ENCODE measurements around the gene CHST1. TPM values are rescaled to one million over a fixed set of nuclear protein-coding genes. Genes with fewer than 3 reads are reported as not detected.

The CHST1 gene
- total RNA-seq, 1 donor from 2014 or later: 59.2 TPM

DNA sequence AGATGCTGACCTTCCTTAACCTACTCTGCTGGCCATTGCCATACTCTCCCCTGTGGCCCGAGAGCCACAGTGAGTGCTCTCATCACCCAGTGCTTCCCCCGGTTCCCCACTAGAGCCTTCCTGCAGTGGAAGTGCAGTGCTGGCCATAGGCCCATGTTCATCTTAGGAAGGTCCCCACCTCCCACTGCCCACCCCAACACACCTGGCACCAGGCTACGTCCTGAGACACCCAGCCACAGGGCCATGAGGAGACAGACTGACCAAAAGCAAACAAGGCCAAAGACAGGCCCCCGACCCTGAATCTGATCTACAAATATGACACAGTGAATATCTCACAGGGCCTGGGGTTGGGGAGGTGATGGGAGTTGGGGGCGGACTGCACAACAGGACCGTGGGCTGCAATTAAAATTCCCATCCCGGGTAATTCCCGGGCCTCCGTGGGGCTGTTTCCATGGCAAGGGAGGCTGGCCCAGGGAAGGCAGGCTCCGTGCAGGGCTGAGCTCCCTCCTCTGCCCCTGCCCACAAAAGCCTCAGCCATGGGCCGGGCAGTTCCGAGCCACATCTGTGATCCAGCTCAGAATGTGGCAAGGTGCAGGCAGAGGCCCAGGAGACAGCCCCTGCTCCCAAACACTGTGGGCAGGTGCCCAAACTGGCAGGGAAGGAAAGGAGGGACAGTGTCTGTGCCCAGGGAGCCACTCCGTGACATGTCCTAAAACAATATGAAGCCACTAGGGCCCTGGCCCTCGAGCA, 5.1 kb upstream of the CHST1 start:
- TF ChIP-seq, protein P1, sequence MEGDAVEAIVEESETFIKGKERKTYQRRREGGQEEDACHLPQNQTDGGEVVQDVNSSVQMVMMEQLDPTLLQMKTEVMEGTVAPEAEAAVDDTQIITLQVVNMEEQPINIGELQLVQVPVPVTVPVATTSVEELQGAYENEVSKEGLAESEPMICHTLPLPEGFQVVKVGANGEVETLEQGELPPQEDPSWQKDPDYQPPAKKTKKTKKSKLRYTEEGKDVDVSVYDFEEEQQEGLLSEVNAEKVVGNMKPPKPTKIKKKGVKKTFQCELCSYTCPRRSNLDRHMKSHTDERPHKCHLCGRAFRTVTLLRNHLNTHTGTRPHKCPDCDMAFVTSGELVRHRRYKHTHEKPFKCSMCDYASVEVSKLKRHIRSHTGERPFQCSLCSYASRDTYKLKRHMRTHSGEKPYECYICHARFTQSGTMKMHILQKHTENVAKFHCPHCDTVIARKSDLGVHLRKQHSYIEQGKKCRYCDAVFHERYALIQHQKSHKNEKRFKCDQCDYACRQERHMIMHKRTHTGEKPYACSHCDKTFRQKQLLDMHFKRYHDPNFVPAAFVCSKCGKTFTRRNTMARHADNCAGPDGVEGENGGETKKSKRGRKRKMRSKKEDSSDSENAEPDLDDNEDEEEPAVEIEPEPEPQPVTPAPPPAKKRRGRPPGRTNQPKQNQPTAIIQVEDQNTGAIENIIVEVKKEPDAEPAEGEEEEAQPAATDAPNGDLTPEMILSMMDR (IDR thresholded peaks at IDR 0.05; ENCODE audit: partially characterized antibody, unreplicated experiment): no peak
- no peak overlapping the region for H3K27ac Mint-ChIP-seq (ENCODE audit: unreplicated experiment)
- peaks cover 15% of the 10 kb centered on the region for H3K4me1 Mint-ChIP-seq (ENCODE audit: low read depth, unreplicated experiment)
- DNase-seq: no peak
- no peaks in the 10 kb centered on the region for H3K36me3 Mint-ChIP-seq (ENCODE audit: unreplicated experiment)
- H3K9me3 Mint-ChIP-seq (ENCODE audit: unreplicated experiment): no peaks in the 10 kb centered on the region
- no peak overlapping the region for H3K4me3 Mint-ChIP-seq (ENCODE audit: unreplicated experiment)
- H3K27me3 Mint-ChIP-seq (ENCODE audit: unreplicated experiment): peaks cover 6% of the 10 kb centered on the region

DNA sequence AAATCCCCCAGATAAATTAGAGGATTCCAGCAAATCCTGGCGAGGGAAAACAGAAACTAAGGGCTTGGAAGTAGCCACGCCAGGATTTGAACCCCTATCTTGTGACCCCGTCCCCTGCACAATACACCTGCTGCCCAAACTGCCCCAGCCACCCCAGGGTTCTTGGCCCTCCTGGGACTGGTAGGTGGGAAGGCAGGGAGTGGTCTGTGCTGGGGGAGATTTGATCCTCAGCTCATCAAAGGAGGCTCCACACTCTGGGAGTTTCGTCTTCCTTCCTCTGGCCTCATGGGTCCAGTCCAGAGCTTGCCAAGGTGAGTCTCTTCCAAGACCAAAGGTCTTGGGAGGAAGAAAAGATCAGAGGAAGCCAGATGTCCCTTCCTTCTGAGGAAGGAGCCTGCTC, 4.5 kb upstream of the CHST1 start:
- no peak for DNase-seq
- H3K4me1 Mint-ChIP-seq (ENCODE audit: low read depth, unreplicated experiment): peaks cover 15% of the 10 kb centered on the region
- TF ChIP-seq, protein P1 (IDR thresholded peaks at IDR 0.05; ENCODE audit: partially characterized antibody, unreplicated experiment): no peak
- H3K4me3 Mint-ChIP-seq (ENCODE audit: unreplicated experiment): no peak overlapping the region
- peaks cover 4% of the 10 kb centered on the region for H3K27me3 Mint-ChIP-seq (ENCODE audit: unreplicated experiment)
- H3K9me3 Mint-ChIP-seq (ENCODE audit: unreplicated experiment): no peaks in the 10 kb centered on the region
- no peaks in the 10 kb centered on the region for H3K36me3 Mint-ChIP-seq (ENCODE audit: unreplicated experiment)
- H3K27ac Mint-ChIP-seq (ENCODE audit: unreplicated experiment): no peak overlapping the region

DNA sequence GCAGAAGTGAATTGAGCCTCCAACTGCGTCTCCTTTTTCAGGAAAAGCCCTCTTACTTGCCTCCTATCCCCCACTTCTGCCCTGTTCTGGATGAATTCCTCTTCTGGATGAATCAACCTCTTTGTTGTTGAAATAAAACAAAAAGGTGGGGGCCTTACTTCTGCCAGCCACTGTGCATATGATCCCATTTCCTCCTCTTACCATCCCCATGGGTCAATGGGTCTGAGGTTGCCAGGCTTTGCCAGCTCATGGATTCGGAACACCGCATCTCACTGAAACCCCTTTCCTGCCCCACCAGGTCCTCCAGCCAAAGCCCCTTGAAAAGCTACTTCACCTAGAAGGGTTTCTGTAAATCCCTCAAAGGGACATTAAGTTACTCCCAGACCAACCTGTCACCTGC, 3.7 kb upstream of the CHST1 start:
- Mint-ChIP-seq H3K4me3 (ENCODE audit: unreplicated experiment) (no peak overlapping the region), H3K36me3 (ENCODE audit: unreplicated experiment) (no peaks in the 10 kb centered on the region), H3K27me3 (ENCODE audit: unreplicated experiment) (peaks cover 4% of the 10 kb centered on the region), H3K4me1 (ENCODE audit: low read depth, unreplicated experiment) (peaks cover 15% of the 10 kb centered on the region), H3K27ac (ENCODE audit: unreplicated experiment) (no peak overlapping the region), H3K9me3 (ENCODE audit: unreplicated experiment) (no peaks in the 10 kb centered on the region)
- TF ChIP-seq, protein P1 (IDR thresholded peaks at IDR 0.05; ENCODE audit: partially characterized antibody, unreplicated experiment): no peak
- DNase-seq: no peak

DNA sequence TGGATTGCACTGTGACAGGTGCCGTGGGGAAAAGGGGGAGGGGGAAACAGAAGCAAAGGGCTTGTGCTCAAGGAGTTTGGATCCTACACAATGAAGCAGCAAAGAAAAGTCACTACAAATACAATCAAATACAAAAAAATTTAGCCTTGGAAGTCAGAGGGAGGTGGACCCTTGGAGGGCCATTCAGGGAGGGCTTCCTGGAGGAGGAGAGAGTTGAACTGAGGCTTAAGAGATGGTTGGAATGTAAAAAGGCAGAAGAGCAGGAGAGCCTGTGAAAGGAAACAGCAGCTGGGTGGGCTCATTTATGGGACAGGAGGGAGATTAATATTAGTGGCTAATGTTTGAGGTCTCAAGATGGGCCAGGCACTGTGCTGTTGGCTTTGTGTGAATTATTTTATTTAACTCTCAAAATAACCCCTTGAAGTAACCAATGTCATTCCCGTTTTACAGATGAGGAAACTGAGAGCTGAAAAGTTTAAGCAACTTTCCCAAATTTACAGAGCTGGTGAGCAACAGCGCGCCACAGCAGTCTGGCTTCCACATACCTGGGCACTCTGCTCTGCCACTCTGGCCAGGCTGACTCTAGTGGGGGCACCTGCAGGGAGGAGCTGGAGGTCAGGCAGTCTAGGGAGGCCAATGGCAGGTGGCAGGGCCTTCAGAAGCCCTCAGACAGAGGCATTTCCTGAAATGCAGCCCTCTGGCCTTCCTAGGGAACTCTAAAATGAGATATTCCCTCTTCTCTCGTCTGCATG, 2.7 kb upstream of the CHST1 start:
- TF ChIP-seq, protein P1 (IDR thresholded peaks at IDR 0.05; ENCODE audit: partially characterized antibody, unreplicated experiment): no peak
- Mint-ChIP-seq H3K9me3 (ENCODE audit: unreplicated experiment) (no peaks in the 10 kb centered on the region), H3K36me3 (ENCODE audit: unreplicated experiment) (no peaks in the 10 kb centered on the region), H3K4me3 (ENCODE audit: unreplicated experiment) (no peak overlapping the region), H3K27me3 (ENCODE audit: unreplicated experiment) (peaks cover 4% of the 10 kb centered on the region), H3K27ac (ENCODE audit: unreplicated experiment) (no peak overlapping the region), H3K4me1 (ENCODE audit: low read depth, unreplicated experiment) (peaks cover 18% of the 10 kb centered on the region)
- DNase-seq: no peak
